WERI-Rb-1 (cell line): ENCODE results near the gene SLC6A3.

Experiments
- DNase-seq: peaks from one replicate; pipeline ENCODE4 v3.0.0-alpha.2; 2020
- H3K27ac ChIP-seq: fragments of 250-450 bp; sonication (Bioruptor Pico); 2 replicates; pipeline ENCODE4 v1.5.1; 2020; ENCODE audit warnings: mild to moderate bottlenecking, moderate library complexity
- H3K27me3 ChIP-seq: fragments of 250-450 bp; sonication (Bioruptor Pico); 2 replicates; pipeline ENCODE4 v1.5.1; 2021; ENCODE audit warnings: mild to moderate bottlenecking, low read depth, moderate library complexity; ENCODE audit not compliant: insufficient read depth, severe bottlenecking
- H3K36me3 ChIP-seq: fragments of 250-450 bp; sonication (Bioruptor Pico); 2 replicates; pipeline ENCODE4 v1.5.1; 2020; ENCODE audit warnings: mild to moderate bottlenecking, moderate library complexity
- H3K4me3 ChIP-seq: 2 replicates; pipeline ENCODE4 v1.5.1; 2011; ENCODE audit warnings: low read depth, mild to moderate bottlenecking, control low read depth, low read length
- H3K9me3 ChIP-seq: fragments of 250-450 bp; sonication (Bioruptor Pico); 2 replicates; pipeline ENCODE4 v1.5.1; 2021; ENCODE audit warnings: mild to moderate bottlenecking, moderate library complexity; ENCODE audit not compliant: severe bottlenecking
- CTCF ChIP-seq: IDR thresholded peaks from 2 replicates; pipeline ENCODE4 v1.5.1; 2011; ENCODE audit warnings: low read depth, mild to moderate bottlenecking, control low read depth, inconsistent platforms, low read length

The SLC6A3 gene

GRCh38 chr5:1400936-1401335, 44.3 kb downstream of the SLC6A3 start:
- Histone ChIP-seq H3K9me3 (no peaks in the 10 kb centered on the region), H3K4me3 (no peak overlapping the region), H3K36me3 (no peaks in the 10 kb centered on the region), H3K27me3 (no peaks in the 10 kb centered on the region), H3K27ac (no peak overlapping the region)
- DNase-seq = no peak
- TF ChIP-seq CTCF = no peak

- Histone ChIP-seq H3K9me3 (no peaks in the 10 kb centered on the region), H3K36me3 (no peaks in the 10 kb centered on the region), H3K27ac (no peak overlapping the region), H3K4me3 (no peak overlapping the region), H3K27me3 (no peaks in the 10 kb centered on the region)
- DNase-seq = no peak
- no peak for TF ChIP-seq CTCF
Observed at GRCh38 chr5:1400211-1400855, 44.9 kb downstream of the SLC6A3 start.

GRCh38 chr5:1399737-1400136, 45.5 kb downstream of the SLC6A3 start:
- H3K4me3 ChIP-seq = no peak overlapping the region
- no peaks in the 10 kb centered on the region for H3K36me3 ChIP-seq
- H3K27me3 ChIP-seq = no peaks in the 10 kb centered on the region
- no peaks in the 10 kb centered on the region for H3K9me3 ChIP-seq
- DNase-seq = no peak
- no peak overlapping the region for H3K27ac ChIP-seq
- no peak for TF ChIP-seq CTCF

GRCh38 chr5:1396293-1396816, 48.9 kb downstream of the SLC6A3 start:
- Histone ChIP-seq H3K27ac (no peak overlapping the region), H3K9me3 (no peaks in the 10 kb centered on the region), H3K27me3 (no peaks in the 10 kb centered on the region), H3K36me3 (no peaks in the 10 kb centered on the region), H3K4me3 (no peak overlapping the region)
- no peak for DNase-seq
- TF ChIP-seq CTCF = no peak

- Histone ChIP-seq H3K36me3 (no peaks in the 10 kb centered on the region), H3K27me3 (no peaks in the 10 kb centered on the region), H3K27ac (no peak overlapping the region), H3K4me3 (no peak overlapping the region), H3K9me3 (no peaks in the 10 kb centered on the region)
- DNase-seq = no peak
- no peak for TF ChIP-seq CTCF
Observed at GRCh38 chr5:1394881-1395860, 50.1 kb downstream of the SLC6A3 start.
